ENCODE data around the gene LITAF. TPM values are rescaled to one million over a fixed set of nuclear protein-coding genes. Genes with fewer than 3 reads are reported as not detected.

Gene LITAF
- total and polyA plus RNA-seq, 12 donors = 17.3 to 83.2 (median 51.3) TPM

GRCh38 chr16:11601911-11602310 lies 15.2 kb upstream of the LITAF start:
- H3K36me3 ChIP-seq (replicated peaks in 1 of 2) = no peaks in the 10 kb centered on the region
- intact Hi-C loops (cut with DNase I) = no loop called here
- H3K9me3 ChIP-seq (replicated peaks in 1 of 3) = no peaks in the 10 kb centered on the region
- WGBS, 4 donors = 87 to 98% (median 95%) methylated on average over 6 to 8 of the region's 8 CpGs
- H3K4me1 ChIP-seq (replicated peaks in 1 of 2) = peaks cover 0 to 9% of the 10 kb centered on the region in 2 donors
- peaks cover 4% of the 10 kb centered on the region for H3K27me3 ChIP-seq
- no peak for DNase-seq
- no peak for TF ChIP-seq POLR2A (IDR thresholded peaks at IDR 0.05)
- no peak for TF ChIP-seq CTCF (IDR thresholded peaks at IDR 0.05)
- H3K27ac ChIP-seq = no peak overlapping the region
- H3K4me3 ChIP-seq = no peak overlapping the region

- H3K9me3 ChIP-seq (replicated peaks in 1 of 3) = no peaks in the 10 kb centered on the region
- H3K27ac ChIP-seq = no peak overlapping the region
- 91 to 93% (median 92%) methylated on average over 7 to 8 of the region's 8 CpGs for WGBS, 4 donors
- intact Hi-C loops (cut with DNase I) = no loop called here
- peaks cover 0 to 10% of the 10 kb centered on the region in 2 donors for H3K4me1 ChIP-seq (replicated peaks in 1 of 2)
- no peak for TF ChIP-seq POLR2A (IDR thresholded peaks at IDR 0.05)
- TF ChIP-seq CTCF (IDR thresholded peaks at IDR 0.05) = no peak
- H3K27me3 ChIP-seq = peaks cover 4% of the 10 kb centered on the region
- H3K36me3 ChIP-seq (replicated peaks in 1 of 2) = no peaks in the 10 kb centered on the region
- DNase-seq = no peak
- H3K4me3 ChIP-seq = no peak overlapping the region
Observed at GRCh38 chr16:11601425-11601824, 14.7 kb upstream of the LITAF start.

GRCh38 chr16:11599579-11599978 lies 12.9 kb upstream of the LITAF start:
- WGBS, 4 donors = 83 to 93% (median 89%) methylated on average over 4 of the region's 4 CpGs
- H3K27ac ChIP-seq = no peak overlapping the region

More at GRCh38 chr16:11599579-11599978, 12.9 kb upstream of the LITAF start:
- TF ChIP-seq POLR2A (IDR thresholded peaks at IDR 0.05) (no peak), CTCF (IDR thresholded peaks at IDR 0.05) (no peak)
- Histone ChIP-seq H3K4me1 (replicated peaks in 1 of 2) (peaks cover 0 to 10% of the 10 kb centered on the region in 2 donors), H3K27me3 (no peaks in the 10 kb centered on the region), H3K9me3 (replicated peaks in 1 of 3) (no peaks in the 10 kb centered on the region), H3K4me3 (no peak overlapping the region), H3K36me3 (replicated peaks in 1 of 2) (no peaks in the 10 kb centered on the region)
- intact Hi-C loops (cut with DNase I) = no loop called here
- no peak for DNase-seq

Data from adrenal gland (tissue), 12 donors.